ENCODE measurements around the gene NEU3. TPM values are rescaled to one million over a fixed set of nuclear protein-coding genes. Genes with fewer than 3 reads are reported as not detected.
A peak's percentile ranks its signal among the peaks of the same experiment; 100 is the strongest.

NEU3 gene
- total and polyA plus RNA-seq, 3 experiments from 2014 or later: 2.1 to 12.7 (median 12.7) TPM

DNA sequence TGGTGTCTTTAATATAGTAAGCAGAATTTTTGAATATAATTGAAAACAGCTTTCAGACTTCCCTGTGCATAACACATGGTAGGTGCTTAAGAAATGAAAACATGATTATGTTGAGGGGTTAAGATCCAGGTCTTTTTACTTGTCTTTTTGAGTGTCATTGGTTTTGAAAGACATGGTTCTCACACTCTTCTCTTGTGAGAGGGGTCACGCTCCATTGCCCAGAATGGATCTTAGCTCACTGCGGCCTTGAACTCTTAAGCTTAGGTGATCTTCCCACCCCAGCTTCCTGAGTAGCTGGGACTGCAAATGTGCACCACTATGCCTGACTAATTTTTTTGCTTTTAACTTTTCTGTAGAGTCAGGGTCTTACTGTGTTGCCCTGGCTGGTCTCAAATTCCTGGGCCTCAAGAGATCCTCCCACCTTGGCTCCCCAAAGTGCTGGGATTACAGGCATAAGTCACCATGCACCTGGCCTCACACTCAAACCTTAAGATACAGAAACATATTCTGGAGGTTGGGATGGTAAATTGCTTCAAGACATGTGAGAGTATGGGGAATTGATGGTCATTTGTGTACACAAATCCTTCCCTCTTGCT, 38.3 kb upstream of the NEU3 start:
- Mint-ChIP-seq H3K36me3 (peaks cover 0 to 62% (median 10%) of the 10 kb centered on the region in 3 donors), H3K4me3 (peak overlapping the region; percentile 95 to 98 (median 96)), H3K27me3 (no peaks in the 10 kb centered on the region), H3K27ac (peak overlapping the region; percentile 88 to 100 (median 98)), H3K4me1 (peaks cover 57 to 90% (median 90%) of the 10 kb centered on the region in 3 donors), H3K9me3 (no peaks in the 10 kb centered on the region)
- POLR2A ChIA-PET: no interaction called here
- CTCF ChIA-PET: no interaction called here
- peaks cover 22% of the 10 kb centered on the region for H3K4me1 ChIP-seq (ENCODE audit: insufficient read depth, low read length)
- no peaks in the 10 kb centered on the region for H3K27me3 ChIP-seq (ENCODE audit: insufficient read depth, low read length, poor library complexity, severe bottlenecking)
- no peak for DNase-seq
- H3K4me3 ChIP-seq (ENCODE audit: low read length): peak overlapping the region; percentile 89
- H3K36me3 ChIP-seq (ENCODE audit: insufficient read depth, low read length): no peaks in the 10 kb centered on the region
- no peaks in the 10 kb centered on the region for H3K9me3 ChIP-seq (ENCODE audit: low read length)
- peak overlapping the region; percentile 91 for H3K27ac ChIP-seq (ENCODE audit: low read depth, low read length)

DNA sequence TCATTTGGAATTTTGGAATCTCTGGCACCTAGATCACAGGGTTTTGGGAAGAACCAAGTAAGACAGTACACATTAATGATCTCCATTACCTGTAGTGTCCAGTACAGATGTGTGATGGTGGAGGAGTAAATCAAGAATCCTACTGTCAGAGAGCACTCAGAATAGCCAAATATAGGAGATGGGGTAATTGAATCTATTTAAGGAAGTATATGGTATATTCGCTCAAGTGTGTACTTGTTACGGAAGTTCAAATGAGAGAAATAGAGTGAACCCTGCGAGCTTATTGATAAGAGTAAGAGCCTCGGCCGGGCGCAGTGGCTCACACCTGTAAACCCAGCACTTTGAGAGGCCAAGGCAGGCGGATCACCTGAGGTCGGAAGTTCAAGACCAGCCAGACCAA, 37.5 kb upstream of the NEU3 start:
- POLR2A ChIA-PET: no interaction called here

DNA sequence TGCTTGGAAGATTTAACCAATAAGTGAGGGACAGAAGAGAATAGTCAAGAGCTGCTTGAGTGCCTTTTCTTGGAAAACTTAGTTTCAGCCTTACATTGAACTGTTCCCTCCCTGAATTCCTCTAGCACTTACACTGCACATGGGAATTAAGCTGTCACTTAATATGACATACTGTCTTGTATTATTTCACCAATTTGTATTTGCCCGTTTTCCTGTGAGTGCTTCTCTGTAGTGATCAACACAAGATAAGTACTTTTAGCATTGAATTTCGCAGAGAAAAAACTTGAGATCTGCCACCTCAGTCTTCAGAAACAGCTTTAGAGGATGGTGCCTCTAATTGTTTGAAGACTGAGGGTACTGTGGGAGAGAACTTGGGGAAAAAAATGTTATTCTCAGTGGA, 36.0 kb upstream of the NEU3 start:
- DNase-seq: no peak
- H3K36me3 Mint-ChIP-seq: peaks cover 3 to 70% (median 12%) of the 10 kb centered on the region in 3 donors
- no peaks in the 10 kb centered on the region for H3K27me3 ChIP-seq (ENCODE audit: insufficient read depth, low read length, poor library complexity, severe bottlenecking)
- H3K36me3 ChIP-seq (ENCODE audit: insufficient read depth, low read length): no peaks in the 10 kb centered on the region
- ChIA-PET CTCF (no interaction called here), POLR2A (interaction anchor here (0.6 to 0.7 kb wide), 2 partner anchors 29 to 1230 kb away, joined by 3 to 4 read pairs; no protein-coding TSS in a partner anchor)
- H3K9me3 Mint-ChIP-seq: no peaks in the 10 kb centered on the region
- peak overlapping the region in 1 of 7 donors; percentile 46 for H3K4me3 Mint-ChIP-seq
- no peaks in the 10 kb centered on the region for H3K27me3 Mint-ChIP-seq
- peaks cover 22% of the 10 kb centered on the region for H3K4me1 ChIP-seq (ENCODE audit: insufficient read depth, low read length)
- no peak overlapping the region for H3K27ac ChIP-seq (ENCODE audit: low read depth, low read length)
- H3K9me3 ChIP-seq (ENCODE audit: low read length): no peaks in the 10 kb centered on the region
- no peak overlapping the region for H3K4me3 ChIP-seq (ENCODE audit: low read length)
- peaks cover 75 to 97% (median 94%) of the 10 kb centered on the region in 3 donors for H3K4me1 Mint-ChIP-seq
- H3K27ac Mint-ChIP-seq: no peak overlapping the region

More for the DNA sequence above, 37.5 kb upstream of the NEU3 start:
- Histone ChIP-seq H3K9me3 (ENCODE audit: low read length) (no peaks in the 10 kb centered on the region), H3K27me3 (ENCODE audit: insufficient read depth, low read length, poor library complexity, severe bottlenecking) (no peaks in the 10 kb centered on the region), H3K36me3 (ENCODE audit: insufficient read depth, low read length) (no peaks in the 10 kb centered on the region), H3K27ac (ENCODE audit: low read depth, low read length) (no peak overlapping the region), H3K4me1 (ENCODE audit: insufficient read depth, low read length) (peaks cover 22% of the 10 kb centered on the region), H3K4me3 (ENCODE audit: low read length) (no peak overlapping the region)
- Mint-ChIP-seq H3K36me3 (peaks cover 0 to 62% (median 10%) of the 10 kb centered on the region in 3 donors), H3K27me3 (no peaks in the 10 kb centered on the region), H3K4me1 (peaks cover 62 to 93% (median 89%) of the 10 kb centered on the region in 3 donors), H3K4me3 (peak overlapping the region; percentile 33 to 98 (median 96)), H3K9me3 (no peaks in the 10 kb centered on the region), H3K27ac (peak overlapping the region; percentile 40 to 100 (median 98))
- no peak for DNase-seq
- CTCF ChIA-PET: no interaction called here

DNA sequence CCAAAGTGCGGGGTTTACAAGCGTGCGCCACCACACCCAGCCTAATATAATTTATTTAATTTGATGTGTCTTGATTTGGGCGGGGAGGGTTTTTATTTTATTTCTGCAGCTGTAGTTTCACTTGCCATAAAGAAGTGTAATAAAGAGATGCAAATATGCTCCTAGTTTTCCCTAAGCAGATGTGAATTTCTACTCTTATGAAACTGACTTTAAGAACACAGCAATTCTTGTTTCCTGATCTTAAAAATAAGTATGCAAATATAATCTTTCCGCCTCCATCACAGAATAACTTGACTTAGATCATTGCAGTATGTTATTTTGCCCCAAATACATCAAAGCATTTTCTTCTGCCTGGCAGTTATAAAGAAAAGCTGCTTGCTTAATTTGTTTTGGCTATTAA, 35.3 kb upstream of the NEU3 start:
- ChIA-PET CTCF (no interaction called here), POLR2A (no interaction called here)
- no peaks in the 10 kb centered on the region for H3K9me3 Mint-ChIP-seq
- no peak for DNase-seq
- no peak overlapping the region for H3K4me3 ChIP-seq (ENCODE audit: low read length)
- no peaks in the 10 kb centered on the region for H3K27me3 ChIP-seq (ENCODE audit: insufficient read depth, low read length, poor library complexity, severe bottlenecking)
- peaks cover 78 to 97% (median 94%) of the 10 kb centered on the region in 3 donors for H3K4me1 Mint-ChIP-seq
- H3K9me3 ChIP-seq (ENCODE audit: low read length): no peaks in the 10 kb centered on the region
- H3K36me3 Mint-ChIP-seq: peaks cover 3 to 71% (median 12%) of the 10 kb centered on the region in 3 donors
- no peak overlapping the region for H3K27ac Mint-ChIP-seq
- no peaks in the 10 kb centered on the region for H3K36me3 ChIP-seq (ENCODE audit: insufficient read depth, low read length)
- peaks cover 19% of the 10 kb centered on the region for H3K4me1 ChIP-seq (ENCODE audit: insufficient read depth, low read length)
- H3K4me3 Mint-ChIP-seq: peak overlapping the region in 2 of 7 donors; percentile 10 to 25
- H3K27me3 Mint-ChIP-seq: no peaks in the 10 kb centered on the region
- H3K27ac ChIP-seq (ENCODE audit: low read depth, low read length): no peak overlapping the region

DNA sequence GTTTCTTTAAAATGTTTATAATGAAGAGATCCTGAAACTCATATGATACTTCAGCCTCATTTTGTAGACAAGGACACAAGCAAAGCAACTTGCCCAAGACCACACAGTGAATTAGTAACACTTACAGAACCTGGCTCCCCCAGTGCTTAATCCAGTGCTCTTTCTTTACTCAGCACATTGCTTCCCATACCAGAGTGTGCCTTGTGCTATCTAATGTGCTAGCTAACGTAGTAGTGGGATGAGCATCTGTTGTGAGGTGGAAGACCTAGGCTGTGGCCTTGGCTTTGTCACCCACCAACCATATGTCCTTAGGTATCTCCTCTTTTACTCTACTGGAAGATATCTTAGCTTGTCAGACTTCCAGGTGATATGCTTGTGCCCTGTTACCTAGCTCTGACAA, 34.5 kb upstream of the NEU3 start:
- Histone ChIP-seq H3K27me3 (ENCODE audit: insufficient read depth, low read length, poor library complexity, severe bottlenecking) (no peaks in the 10 kb centered on the region), H3K4me1 (ENCODE audit: insufficient read depth, low read length) (peaks cover 23% of the 10 kb centered on the region), H3K27ac (ENCODE audit: low read depth, low read length) (no peak overlapping the region), H3K9me3 (ENCODE audit: low read length) (no peaks in the 10 kb centered on the region), H3K36me3 (ENCODE audit: insufficient read depth, low read length) (no peaks in the 10 kb centered on the region), H3K4me3 (ENCODE audit: low read length) (no peak overlapping the region)
- peak overlapping the region in 2 of 7 donors; percentile 38 to 64 for H3K4me3 Mint-ChIP-seq
- H3K27ac Mint-ChIP-seq: peak overlapping the region in 3 of 8 donors; percentile 36 to 84 (median 63)
- H3K27me3 Mint-ChIP-seq: no peaks in the 10 kb centered on the region
- H3K4me1 Mint-ChIP-seq: peaks cover 81 to 97% (median 94%) of the 10 kb centered on the region in 3 donors
- DNase-seq: no peak
- H3K9me3 Mint-ChIP-seq: no peaks in the 10 kb centered on the region
- POLR2A ChIA-PET: no interaction called here
- peaks cover 3 to 71% (median 12%) of the 10 kb centered on the region in 3 donors for H3K36me3 Mint-ChIP-seq
- CTCF ChIA-PET: no interaction called here

DNA sequence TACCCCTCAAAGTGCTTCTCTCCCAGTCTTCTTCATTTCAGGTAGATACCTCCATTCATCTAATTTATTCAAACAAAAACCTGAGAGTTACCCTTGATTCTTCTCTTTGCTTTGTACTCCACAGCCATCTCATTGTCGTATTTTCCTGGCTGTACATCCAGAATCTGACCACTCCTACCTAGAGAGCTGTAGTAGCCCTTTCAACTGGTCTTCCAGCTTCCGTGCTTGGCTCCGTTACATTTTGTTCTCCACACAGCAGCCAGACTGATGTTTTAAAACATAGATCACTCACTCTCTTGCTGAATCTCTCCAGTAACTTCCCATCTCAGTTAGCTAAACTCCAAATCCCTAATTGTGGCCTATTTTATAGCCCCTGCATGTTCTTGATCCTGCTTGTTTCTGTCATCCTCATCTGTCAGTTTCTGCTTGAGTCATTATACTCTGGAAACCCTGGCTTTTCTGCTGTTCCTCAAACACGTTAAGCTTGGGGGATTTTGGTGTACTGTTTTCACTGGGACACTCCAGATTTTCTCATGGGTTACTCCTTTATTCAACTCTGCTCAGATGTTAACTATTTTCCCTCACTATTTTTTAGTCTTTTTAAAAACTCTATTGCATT, 32.2 kb upstream of the NEU3 start:
- Histone ChIP-seq H3K36me3 (ENCODE audit: insufficient read depth, low read length) (no peaks in the 10 kb centered on the region), H3K27ac (ENCODE audit: low read depth, low read length) (no peak overlapping the region), H3K4me3 (ENCODE audit: low read length) (no peak overlapping the region), H3K4me1 (ENCODE audit: insufficient read depth, low read length) (peaks cover 9% of the 10 kb centered on the region), H3K9me3 (ENCODE audit: low read length) (no peaks in the 10 kb centered on the region), H3K27me3 (ENCODE audit: insufficient read depth, low read length, poor library complexity, severe bottlenecking) (no peaks in the 10 kb centered on the region)
- H3K27ac Mint-ChIP-seq: peak overlapping the region in 2 of 8 donors; percentile 23 to 47
- DNase-seq: no peak
- ChIA-PET POLR2A (interaction anchor here (0.6 kb wide), 1 partner anchor 60 kb away, joined by 4 read pairs; no protein-coding TSS in a partner anchor), CTCF (interaction anchor here (1.9 kb wide), 1 partner anchor 8 kb away, joined by 5 read pairs; the partner anchor contains the start of genes SPCS2 and XRRA1)
- no peaks in the 10 kb centered on the region for H3K9me3 Mint-ChIP-seq
- H3K4me1 Mint-ChIP-seq: peaks cover 78 to 96% (median 94%) of the 10 kb centered on the region in 3 donors
- no peak overlapping the region for H3K4me3 Mint-ChIP-seq
- H3K27me3 Mint-ChIP-seq: no peaks in the 10 kb centered on the region
- H3K36me3 Mint-ChIP-seq: peaks cover 3 to 64% (median 8%) of the 10 kb centered on the region in 3 donors

DNA sequence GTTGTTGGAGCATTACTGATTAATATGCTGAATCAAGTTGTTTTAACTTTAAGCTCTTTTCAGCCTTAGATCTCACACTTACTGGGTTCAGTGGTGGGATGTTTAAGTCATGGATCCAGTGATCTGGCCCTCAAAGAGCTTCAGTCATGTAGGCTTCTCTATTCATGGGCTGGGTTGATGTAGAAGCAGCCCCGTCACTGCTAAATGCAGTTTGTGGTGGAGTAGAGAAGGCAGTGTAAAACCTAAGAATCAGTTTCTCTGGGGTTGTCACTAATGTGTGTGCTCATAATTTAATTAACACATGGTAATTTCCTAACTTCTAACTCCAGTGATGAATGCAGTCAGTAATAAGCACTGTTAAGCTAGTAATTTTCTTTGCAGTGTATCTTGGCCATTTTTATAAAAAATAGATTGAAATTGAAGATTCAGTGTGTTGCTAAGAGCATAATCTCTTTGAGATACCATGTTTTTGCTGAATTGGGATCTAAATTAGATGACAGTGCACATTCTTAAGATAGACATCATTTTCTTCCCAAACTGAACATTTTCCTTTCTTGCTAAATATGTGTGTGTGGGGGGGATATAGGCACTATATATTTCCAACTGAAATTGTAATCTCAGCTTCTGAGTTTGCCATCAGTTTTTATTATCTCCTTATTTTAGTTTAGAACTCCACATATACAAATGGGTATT, 30.6 kb upstream of the NEU3 start:
- H3K4me3 Mint-ChIP-seq: peak overlapping the region in 1 of 7 donors; percentile 8
- ChIA-PET POLR2A (no interaction called here), CTCF (interaction anchor here (1.9 kb wide), 1 partner anchor 10 kb away, joined by 5 read pairs; the partner anchor contains the start of genes SPCS2 and XRRA1)
- peaks cover 9% of the 10 kb centered on the region for H3K4me1 ChIP-seq (ENCODE audit: insufficient read depth, low read length)
- no peak overlapping the region for H3K4me3 ChIP-seq (ENCODE audit: low read length)
- DNase-seq: no peak
- no peaks in the 10 kb centered on the region for H3K27me3 Mint-ChIP-seq
- H3K4me1 Mint-ChIP-seq: peaks cover 84 to 97% (median 96%) of the 10 kb centered on the region in 3 donors
- H3K27ac Mint-ChIP-seq: peak overlapping the region in 5 of 8 donors; percentile 8 to 62 (median 32)
- H3K9me3 Mint-ChIP-seq: no peaks in the 10 kb centered on the region
- no peaks in the 10 kb centered on the region for H3K9me3 ChIP-seq (ENCODE audit: low read length)
- H3K27me3 ChIP-seq (ENCODE audit: insufficient read depth, low read length, poor library complexity, severe bottlenecking): no peaks in the 10 kb centered on the region
- H3K27ac ChIP-seq (ENCODE audit: low read depth, low read length): no peak overlapping the region
- no peaks in the 10 kb centered on the region for H3K36me3 ChIP-seq (ENCODE audit: insufficient read depth, low read length)
- peaks cover 3 to 71% (median 7%) of the 10 kb centered on the region in 3 donors for H3K36me3 Mint-ChIP-seq

All from CD8-positive, alpha-beta memory T cell (primary cell).